H1 (cell line): ENCODE results near the gene ADAM21.

ENCODE experiments used
- CTCF ChIP-seq, 3 experiments: IDR thresholded peaks; 1 replicate in 2 of 3; 2 replicates in 1 of 3; pipeline versions ENCODE4 v1.5.1 to v1.6.1; 2011; ENCODE audit warnings: low read length in 3 of 3, mild to moderate bottlenecking in 3 of 3, inconsistent platforms in 2 of 3, low read depth in 1 of 3, moderate library complexity in 1 of 3; ENCODE audit not compliant: insufficient read depth in 1 of 3; ENCODE audit errors: control extremely low read depth in 1 of 3
- EGR1 ChIP-seq: IDR thresholded peaks from 2 replicates; pipeline ENCODE4 v1.6.1; 2011; ENCODE audit warnings: low read depth, low read length, borderline replicate concordance
- GABPA ChIP-seq: IDR thresholded peaks from 2 replicates; pipeline ENCODE4 v1.6.1; 2011; ENCODE audit warnings: mild to moderate bottlenecking, low read length, moderate library complexity, borderline replicate concordance; ENCODE audit not compliant: insufficient read depth
- POLR2A ChIP-seq, 2 experiments: IDR thresholded peaks; 1 replicate in 1 of 2; 2 replicates in 1 of 2; pipeline ENCODE4 v1.6.1; 2011; ENCODE audit warnings: low read depth in 2 of 2, low read length in 2 of 2, mild to moderate bottlenecking in 2 of 2; ENCODE audit errors: control extremely low read depth in 1 of 2
- POLR2AphosphoS5 ChIP-seq: IDR thresholded peaks from 2 replicates; pipeline ENCODE4 v1.6.1; 2011; ENCODE audit warnings: low read depth, low read length
- TAF1 ChIP-seq: IDR thresholded peaks from 2 replicates; pipeline ENCODE4 v1.6.1; 2011; ENCODE audit warnings: mild to moderate bottlenecking, low read depth, low read length
- USF2 ChIP-seq: IDR thresholded peaks from 2 replicates; pipeline ENCODE4 v1.6.1; 2011; ENCODE audit warnings: low read length, improper control_type of control experiment

- no peak for TF ChIP-seq POLR2AphosphoS5
- TF ChIP-seq TAF1: no peak
- no peak for TF ChIP-seq EGR1
- no peak for TF ChIP-seq CTCF (IDR thresholded peaks at IDR 0.05; ENCODE audit: control extremely low read depth in 1 of 3, insufficient read depth in 1 of 3, low read depth in 1 of 3, low read length in 3 of 3)
- TF ChIP-seq POLR2A (IDR thresholded peaks at IDR 0.05; ENCODE audit: control extremely low read depth in 1 of 2, low read depth in 2 of 2, low read length in 2 of 2): no peak
- TF ChIP-seq USF2: no peak
- no peak for TF ChIP-seq GABPA
These were observed 9.2 kb upstream of the ADAM21 start for GRCh38 chr14:70442750-70443149.
